ENCODE results near the gene NT5DC1.
A peak's percentile ranks its signal among the peaks of the same experiment; 100 is the strongest.

Gene NT5DC1

GRCh38 chr6:116159782-116160524 lies 59.3 kb downstream of the NT5DC1 start:
- no peak for TF ChIP-seq CTCF (IDR thresholded peaks at IDR 0.05; ENCODE audit: insufficient read depth, low read depth, low read length, missing control alignments)

GRCh38 chr6:116165596-116165995 lies 64.9 kb downstream of the NT5DC1 start:
- TF ChIP-seq CTCF (IDR thresholded peaks at IDR 0.05; ENCODE audit: insufficient read depth, low read depth, low read length, missing control alignments) = no peak
- no peak overlapping the region for H3K4me3 ChIP-seq (ENCODE audit: low read length)
- no peak for DNase-seq (ENCODE audit: low read depth)

More at GRCh38 chr6:116159782-116160524, 59.3 kb downstream of the NT5DC1 start:
- no peak overlapping the region for H3K4me3 ChIP-seq (ENCODE audit: low read length)
- no peak for DNase-seq (ENCODE audit: low read depth)

- H3K4me3 ChIP-seq (ENCODE audit: low read length) = no peak overlapping the region
- DNase-seq (ENCODE audit: low read depth) = no peak
- no peak for TF ChIP-seq CTCF (IDR thresholded peaks at IDR 0.05; ENCODE audit: insufficient read depth, low read depth, low read length, missing control alignments)
Measured at GRCh38 chr6:116166369-116166768, 65.7 kb downstream of the NT5DC1 start.

GRCh38 chr6:116168148-116168547 lies 67.5 kb downstream of the NT5DC1 start:
- DNase-seq (ENCODE audit: low read depth) = no peak
- no peak overlapping the region for H3K4me3 ChIP-seq (ENCODE audit: low read length)
- TF ChIP-seq CTCF (IDR thresholded peaks at IDR 0.05; ENCODE audit: insufficient read depth, low read depth, low read length, missing control alignments) = no peak

GRCh38 chr6:116169880-116170279 lies 69.2 kb downstream of the NT5DC1 start:
- H3K4me3 ChIP-seq (ENCODE audit: low read length) = no peak overlapping the region
- no peak for DNase-seq (ENCODE audit: low read depth)
- no peak for TF ChIP-seq CTCF (IDR thresholded peaks at IDR 0.05; ENCODE audit: insufficient read depth, low read depth, low read length, missing control alignments)

GRCh38 chr6:116170358-116171057 lies 69.9 kb downstream of the NT5DC1 start:
- peak; percentile 10 for DNase-seq (ENCODE audit: low read depth)
- no peak for TF ChIP-seq CTCF (IDR thresholded peaks at IDR 0.05; ENCODE audit: insufficient read depth, low read depth, low read length, missing control alignments)
- H3K4me3 ChIP-seq (ENCODE audit: low read length) = no peak overlapping the region
